H1 (cell line): ENCODE data around the gene RTEL1. TPM values are rescaled to one million over a fixed set of nuclear protein-coding genes. Genes with fewer than 3 reads are reported as not detected.

ENCODE experiments used
- CTCF ChIA-PET: fragments of 300-600 bp; sonication (Branson Sonifier 250); formaldehyde crosslinking; loops from one replicate; lab custom pipeline; 2021; ENCODE audit not compliant: partially characterized antibody; lab: Charles Lee
- POLR2A ChIA-PET: fragments of 300-600 bp; sonication (Branson Sonifier 250); formaldehyde crosslinking; loops from one replicate; lab custom pipeline; 2021; ENCODE audit warnings: inconsistent platforms; ENCODE audit not compliant: partially characterized antibody; lab: Charles Lee
- DNase-seq, 2 experiments: peaks; one replicate each; pipeline versions ENCODE4 v3.0.0 to v3.0.0-alpha.2; 2010 to 2022; ENCODE audit warnings: low spot score in 2 of 2, low read depth in 1 of 2, mixed read lengths in 1 of 2
- FAIRE-seq: peaks from 2 replicates; lab custom pipeline; 2011; peaks lifted over from hg19 to GRCh38; lab: Jason Lieb, UNC
- H2AFZ ChIP-seq: 2 replicates; pipeline ENCODE4 v1.8.1; 2012; ENCODE audit warnings: low read length, inconsistent platforms
- H2AK5ac ChIP-seq: 2 replicates; pipeline ENCODE4 v1.6.1; 2013; ENCODE audit warnings: low read depth, low read length
- H2BK120ac ChIP-seq: replicated peaks from 2 replicates; pipeline ENCODE3; 2013; ENCODE audit warnings: low read depth, low read length, inconsistent platforms
- H2BK12ac ChIP-seq: 2 replicates; pipeline ENCODE4 v1.6.1; 2013; ENCODE audit warnings: low read depth, low read length
- H2BK15ac ChIP-seq: 2 replicates; pipeline ENCODE4 v1.6.1; 2013; ENCODE audit warnings: low read length
- H2BK20ac ChIP-seq: 2 replicates; pipeline ENCODE4 v1.6.1; 2013; ENCODE audit warnings: low read length
- H2BK5ac ChIP-seq: 2 replicates; pipeline ENCODE4 v1.6.1; 2013; ENCODE audit warnings: low read depth, low read length
- H3K14ac ChIP-seq: 2 replicates; pipeline ENCODE4 v1.6.1; 2013; ENCODE audit warnings: inconsistent platforms; ENCODE audit not compliant: insufficient read length
- H3K18ac ChIP-seq: 2 replicates; pipeline ENCODE4 v1.6.1; 2013; ENCODE audit warnings: low read length; ENCODE audit errors: extremely low read depth
- H3K23ac ChIP-seq: 2 replicates; pipeline ENCODE4 v1.6.1; 2013; ENCODE audit warnings: inconsistent platforms; ENCODE audit not compliant: insufficient read length
- H3K23me2 ChIP-seq: 2 replicates; pipeline ENCODE4 v1.6.1; 2013; ENCODE audit warnings: low read depth, low read length
- H3K27ac ChIP-seq: 2 replicates; pipeline ENCODE4 v1.6.1; 2011; ENCODE audit warnings: low read depth, low read length, inconsistent platforms
- H3K27me3 ChIP-seq, 4 experiments: replicated peaks in 1 of 4; 1 replicate in 1 of 4; 2 replicates in 3 of 4; pipeline versions ENCODE4 v1.6.1 to v1.8.1; 2011 to 2013; ENCODE audit warnings: low read length in 3 of 4, mild to moderate bottlenecking in 3 of 4, inconsistent platforms in 2 of 4, mixed read lengths in 2 of 4, moderate library complexity in 1 of 4; ENCODE audit not compliant: control insufficient read depth in 3 of 4, insufficient read depth in 3 of 4; ENCODE audit errors: extremely low read depth in 1 of 4
- H3K36me3 ChIP-seq, 4 experiments: 2 replicates each; pipeline versions ENCODE4 v1.6.1 to v1.8.1; 2011 to 2013; ENCODE audit warnings: mild to moderate bottlenecking in 4 of 4, low read length in 3 of 4, moderate library complexity in 2 of 4, control low read depth in 1 of 4, inconsistent platforms in 1 of 4; ENCODE audit not compliant: insufficient read depth in 4 of 4, control insufficient read depth in 2 of 4
- H3K4ac ChIP-seq: replicated peaks from 2 replicates; pipeline ENCODE3; 2013; ENCODE audit warnings: low read length, low read depth, mixed read lengths, inconsistent platforms; ENCODE audit not compliant: insufficient read length
- H3K4me1 ChIP-seq, 4 experiments: replicated peaks in 1 of 4; 1 replicate in 1 of 4; 2 replicates in 3 of 4; pipeline versions ENCODE4 v1.6.1 to v1.8.1; 2011 to 2013; ENCODE audit warnings: low read length in 3 of 4, inconsistent platforms in 2 of 4, mixed read lengths in 1 of 4; ENCODE audit not compliant: insufficient read depth in 4 of 4, control insufficient read depth in 3 of 4
- H3K4me2 ChIP-seq, 2 experiments: 2 replicates each; pipeline versions ENCODE4 v1.6.1 to v1.8.1; 2011 to 2013; ENCODE audit warnings: low read depth in 2 of 2, low read length in 2 of 2, control low read depth in 1 of 2, inconsistent platforms in 1 of 2, mild to moderate bottlenecking in 1 of 2; ENCODE audit not compliant: insufficient read depth in 1 of 2
- H3K4me3 ChIP-seq, 4 experiments: fragments of 200-600, 300-600 bp in 1 of 4; sonication (generic), shearing (Covaris generic), sonication (Bioruptor Twin) in 1 of 4; 2 replicates each; pipeline versions ENCODE4 v1.5.1 to v1.8.1; 2011 to 2016; ENCODE audit warnings: low read length in 4 of 4, low read depth in 3 of 4, control low read depth in 2 of 4, inconsistent platforms in 2 of 4, mild to moderate bottlenecking in 2 of 4, mixed read lengths in 1 of 4, moderate library complexity in 1 of 4; ENCODE audit not compliant: insufficient read depth in 2 of 4; ENCODE audit errors: extremely low read depth in 1 of 4
- H3K56ac ChIP-seq: replicated peaks from 2 replicates; pipeline ENCODE3; 2013; ENCODE audit warnings: low read depth, mild to moderate bottlenecking, mixed read lengths, low read length, inconsistent platforms; ENCODE audit not compliant: insufficient read length
- H3K79me1 ChIP-seq: 2 replicates; pipeline ENCODE4 v1.6.1; 2013; ENCODE audit warnings: low read depth, low read length, control low read depth
- H3K79me2 ChIP-seq, 2 experiments: 2 replicates each; pipeline versions ENCODE4 v1.6.1 to v1.8.1; 2012 to 2013; ENCODE audit warnings: low read length in 2 of 2, mild to moderate bottlenecking in 2 of 2, inconsistent platforms in 1 of 2; ENCODE audit not compliant: insufficient read depth in 2 of 2, control insufficient read depth in 1 of 2
- H3K9ac ChIP-seq, 4 experiments: replicated peaks in 1 of 4; 1 replicate in 1 of 4; 2 replicates in 3 of 4; pipeline versions ENCODE4 v1.6.1 to v1.8.1; 2011 to 2013; ENCODE audit warnings: low read depth in 3 of 4, low read length in 3 of 4, control low read depth in 2 of 4, mild to moderate bottlenecking in 2 of 4, moderate library complexity in 2 of 4, inconsistent platforms in 1 of 4; ENCODE audit errors: extremely low read depth in 1 of 4
- H3K9me3 ChIP-seq, 2 experiments: 2 replicates each; pipeline versions ENCODE4 v1.6.1 to v1.8.1; 2012 to 2013; ENCODE audit warnings: mild to moderate bottlenecking in 2 of 2, moderate library complexity in 2 of 2, control low read depth in 1 of 2, inconsistent platforms in 1 of 2, low read depth in 1 of 2, low read length in 1 of 2, mixed read lengths in 1 of 2; ENCODE audit not compliant: insufficient read depth in 2 of 2
- H4K20me1 ChIP-seq, 2 experiments: replicated peaks in 1 of 2; 2 replicates each; pipeline versions ENCODE3 to v1.8.1; 2011 to 2013; ENCODE audit warnings: inconsistent platforms in 2 of 2, low read length in 2 of 2, mild to moderate bottlenecking in 1 of 2; ENCODE audit not compliant: insufficient read depth in 2 of 2, control insufficient read depth in 1 of 2
- H4K5ac ChIP-seq: 2 replicates; pipeline ENCODE4 v1.6.1; 2013; ENCODE audit warnings: low read length, low read depth, mixed read lengths, inconsistent platforms; ENCODE audit not compliant: insufficient read length
- H4K8ac ChIP-seq: 2 replicates; pipeline ENCODE4 v1.8.0; 2013; ENCODE audit warnings: mild to moderate bottlenecking, moderate library complexity, low read length, inconsistent platforms; ENCODE audit not compliant: insufficient read depth; ENCODE audit errors: extremely low read depth
- H4K91ac ChIP-seq: replicated peaks from 2 replicates; pipeline ENCODE3; 2013; ENCODE audit warnings: low read length, mixed read lengths, inconsistent platforms; ENCODE audit not compliant: insufficient read length
- BRCA1 ChIP-seq: IDR thresholded peaks from 2 replicates; pipeline ENCODE4 v1.6.1; 2012; ENCODE audit warnings: low read depth, low read length, improper control_type of control experiment
- CBX5 ChIP-seq: fragments of 300-800, 300-1000 bp; sonication (generic); IDR thresholded peaks from 2 replicates; pipeline ENCODE4 v1.7.1; 2016; ENCODE audit warnings: antibody characterized with exemption, low read length, low read depth
- CREB1 ChIP-seq: IDR thresholded peaks from 2 replicates; pipeline ENCODE4 v1.6.1; 2012; ENCODE audit warnings: inconsistent platforms
- EP300 ChIP-seq, 2 experiments: IDR thresholded peaks; 1 replicate in 1 of 2; 2 replicates in 1 of 2; pipeline ENCODE4 v1.6.1; 2011 to 2012; ENCODE audit warnings: low read depth in 2 of 2, low read length in 2 of 2, mild to moderate bottlenecking in 2 of 2, borderline replicate concordance in 1 of 2, inconsistent platforms in 1 of 2, moderate library complexity in 1 of 2
- EZH2 ChIP-seq: fragments of 200-600 bp; sonication (generic); IDR thresholded peaks from 2 replicates; pipeline ENCODE4 v1.7.1; 2012; ENCODE audit warnings: low read depth, mild to moderate bottlenecking, moderate library complexity, low read length, inconsistent platforms; ENCODE audit not compliant: severe bottlenecking
- KDM4A ChIP-seq: IDR thresholded peaks from one replicate; pipeline ENCODE4 v1.7.1; 2012; ENCODE audit warnings: low read depth, mild to moderate bottlenecking, moderate library complexity, low read length, inconsistent platforms; ENCODE audit not compliant: severe bottlenecking
- RAD21 ChIP-seq, 2 experiments: IDR thresholded peaks in 1 of 2; conservative IDR thresholded peaks in 1 of 2; 2 replicates each; pipeline ENCODE4 v1.6.1; 2011; ENCODE audit warnings: low read depth in 2 of 2, low read length in 2 of 2, improper control_type of control experiment in 1 of 2, inconsistent platforms in 1 of 2, mild to moderate bottlenecking in 1 of 2, moderate library complexity in 1 of 2
- RXRA ChIP-seq: IDR thresholded peaks from 2 replicates; pipeline ENCODE4 v1.6.1; 2011; ENCODE audit warnings: low read depth, mild to moderate bottlenecking, low read length, moderate library complexity; ENCODE audit not compliant: insufficient read depth
- SAP30 ChIP-seq: fragments of 300-600 bp; sonication (generic); IDR thresholded peaks from 2 replicates; pipeline ENCODE4 v1.7.1; 2012; ENCODE audit warnings: low read length, moderate library complexity, mild to moderate bottlenecking, inconsistent platforms; ENCODE audit not compliant: insufficient read depth, insufficient replicate concordance
- SP1 ChIP-seq: IDR thresholded peaks from 2 replicates; pipeline ENCODE4 v1.6.1; 2011; ENCODE audit warnings: low read depth, low read length
- SUZ12 ChIP-seq: fragments of 200-600 bp; sonication (generic); IDR thresholded peaks from 2 replicates; pipeline ENCODE4 v1.6.1; 2012; ENCODE audit warnings: mild to moderate bottlenecking, inconsistent platforms, low read length, moderate library complexity, mixed read lengths
- WGBS, 2 experiments: shearing (Covaris generic) in 1 of 2; methylation state at CpG; one replicate each; pipeline versions ENCODE4 v1.1.6 to v1.1.7; 2013 to 2015; ENCODE audit warnings: low lambda C conversion rate in 2 of 2, mixed read lengths in 2 of 2, inconsistent platforms in 1 of 2, low coverage in 1 of 2, missing lambda C conversion rate in 1 of 2; ENCODE audit not compliant: insufficient replicate concordance in 2 of 2, insufficient coverage in 1 of 2, insufficient read length in 1 of 2; ENCODE audit errors: extremely low coverage in 1 of 2, missing lambda C conversion rate in 1 of 2; 5-methylcytosine and 5-hydroxymethylcytosine counted together
- polyA plus RNA-seq, 7 experiments: library from polyadenylated mRNA; depleted of rRNA in 3 of 7; stranded (reverse) in 5 of 7; unstranded in 2 of 7; fragments of >200 nt in 5 of 7; fragments of 200-250 nt in 2 of 7; gene quantifications; 1 replicate in 5 of 7; 2 replicates in 1 of 7; 4 replicates in 1 of 7; pipeline versions ENCODE4 v1.2.1 to v1.2.3, GENCODE V29; 2011 to 2013; ENCODE audit warnings: missing spikeins in 2 of 7, mixed read lengths in 2 of 7
- total RNA-seq: library from RNA; stranded (reverse); fragmentation: NEBNext Ultra II Directional; extraction: Animal tissue kit (Norgen Biotek cat#: 25700); gene quantifications from 2 replicates; pipeline ENCODE4 v1.2.1, GENCODE V29; 2021

Gene RTEL1
- total and polyA plus RNA-seq, 2 of the 8 experiments (the other 6 are each of a cell fraction or from before 2014, with no cell fraction given): 16.2 to 37.1 TPM

DNA sequence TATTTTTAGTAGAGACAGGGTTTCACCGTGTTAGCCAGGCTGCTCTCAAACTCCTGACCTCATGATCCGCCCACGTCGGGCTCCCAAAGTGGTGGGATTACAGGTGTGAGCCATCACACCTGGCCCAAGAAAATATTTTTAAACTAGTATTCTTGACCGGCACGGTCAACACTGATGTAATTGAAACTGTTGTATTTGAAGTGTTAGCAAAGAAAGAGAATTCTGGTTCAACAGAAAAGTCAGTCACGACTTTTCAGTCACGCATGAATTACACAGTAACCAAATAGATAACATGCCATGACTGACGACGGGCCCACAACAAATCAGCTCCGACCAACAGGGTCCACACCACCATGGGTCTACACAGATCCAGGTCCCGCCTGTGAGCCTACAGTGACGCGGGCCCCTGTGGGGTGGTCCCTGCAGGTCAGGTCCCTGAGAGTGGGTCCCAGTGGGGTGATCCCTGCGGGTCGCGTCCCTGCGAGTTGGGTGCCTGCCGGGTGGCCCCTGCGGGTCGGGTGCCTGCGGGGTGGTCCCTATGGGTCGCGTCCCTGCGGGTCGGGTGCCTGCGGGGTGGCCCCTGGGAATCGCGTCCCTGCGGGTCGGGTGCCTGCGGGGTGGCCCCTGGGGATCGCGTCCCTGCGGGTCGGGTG lies 32.2 kb upstream of the RTEL1 start:
- H4K20me1 ChIP-seq: no peaks in the 10 kb centered on the region
- WGBS, 2 experiments: 28% methylated on average over 36 of the region's 36 CpGs; no CpG with 5 or more reads in 1 of the 2 experiments
- no peaks in the 10 kb centered on the region for H3K36me3 ChIP-seq
- H2AK5ac ChIP-seq: 0 out of 2 replicates have a peak overlapping the region, but pooled peaks have one; percentile 39
- peak overlapping the region; percentile 94 for H3K27ac ChIP-seq
- no peak for FAIRE-seq
- H4K8ac ChIP-seq: peak overlapping the region; percentile 39
- H2BK20ac ChIP-seq: no peak overlapping the region
- no peak overlapping the region for H3K23ac ChIP-seq
- peaks cover 10% of the 10 kb centered on the region; the same call in 1 of the 2 replicates for H3K23me2 ChIP-seq
- no peak overlapping the region for H3K4ac ChIP-seq
- peak overlapping the region; percentile 69 to 77 for H3K4me2 ChIP-seq
- no peak overlapping the region for H3K14ac ChIP-seq
- H4K91ac ChIP-seq: no peak overlapping the region
- H3K4me1 ChIP-seq: peaks cover 0 to 3% (median under 1%) of the 10 kb centered on the region in 4 experiments; a peak in 3 of 7 replicates
- TF ChIP-seq SP1: no peak
- 0 out of 2 replicates have a peak, but pooled peaks have one; percentile 6 for TF ChIP-seq CREB1
- no peak for TF ChIP-seq CBX5
- TF ChIP-seq EP300 (IDR thresholded peaks at IDR 0.05; ENCODE audit: borderline replicate concordance in 1 of 2, low read depth in 2 of 2, low read length in 2 of 2): no peak
- TF ChIP-seq SUZ12: no peak
- TF ChIP-seq RAD21 (IDR thresholded peaks at IDR 0.05 in 1 of 2, conservative IDR thresholded peaks at IDR 0.05 in 1 of 2; ENCODE audit: low read depth in 2 of 2, low read length in 2 of 2): no peak
- no peak for TF ChIP-seq EZH2
- no peak for TF ChIP-seq SAP30
- peak; percentile 10 for TF ChIP-seq KDM4A
- no peak for TF ChIP-seq RXRA
- no peak for TF ChIP-seq BRCA1
- H3K9me3 ChIP-seq: no peaks in the 10 kb centered on the region
- no peak for DNase-seq
- H2AFZ ChIP-seq: no peak overlapping the region
- peak overlapping the region; percentile 14 to 86 (median 72); a peak in 6 of 7 replicates for H3K9ac ChIP-seq
- peak overlapping the region; percentile 60; the same call in 1 of the 2 replicates for H2BK5ac ChIP-seq
- H3K56ac ChIP-seq: no peak overlapping the region
- no peaks in the 10 kb centered on the region; a peak in 2 of 7 replicates for H3K27me3 ChIP-seq
- H3K79me1 ChIP-seq: peaks cover 7% of the 10 kb centered on the region
- ChIA-PET CTCF (interaction anchor here (3.1 kb wide), 1 partner anchor 11 kb away, joined by 11 read pairs; no protein-coding TSS in a partner anchor), POLR2A (interaction anchor here (0.6 to 1.3 kb wide), 6 partner anchors 16 to 330 kb away, joined by 3 to 4 read pairs (median 3); partner anchors contain the start of gene UCKL1)
- H3K4me3 ChIP-seq: peak overlapping the region; percentile 59 to 99 (median 84)
- H4K5ac ChIP-seq: peak overlapping the region; percentile 29
- no peak overlapping the region; the same call in 1 of the 2 replicates for H3K18ac ChIP-seq
- H3K79me2 ChIP-seq: peaks cover 0 to 35% of the 10 kb centered on the region in 2 experiments; a peak in 2 of 4 replicates
- H2BK120ac ChIP-seq: no peak overlapping the region
- H2BK12ac ChIP-seq: no peak overlapping the region
- H2BK15ac ChIP-seq: no peak overlapping the region
